ENCODE measurements around the gene ALPG. TPM values are rescaled to one million over a fixed set of nuclear protein-coding genes. Genes with fewer than 3 reads are reported as not detected.
"Not testable (repeated sequence)": the region's sequence is repeated elsewhere in the genome, so short reads cannot be mapped to it uniquely, and the experiment has no call there.

ALPG gene
- total RNA-seq, 1 donor from 2014 or later = not detected

- DNase-seq (ENCODE audit: low read depth in 2 of 2) = no peak
Observed at GRCh38 chr2:232376713-232377112, 29.9 kb upstream of the ALPG start.

GRCh38 chr2:232377319-232377718 lies 29.3 kb upstream of the ALPG start:
- no peak for DNase-seq (ENCODE audit: low read depth in 2 of 2)

DNA sequence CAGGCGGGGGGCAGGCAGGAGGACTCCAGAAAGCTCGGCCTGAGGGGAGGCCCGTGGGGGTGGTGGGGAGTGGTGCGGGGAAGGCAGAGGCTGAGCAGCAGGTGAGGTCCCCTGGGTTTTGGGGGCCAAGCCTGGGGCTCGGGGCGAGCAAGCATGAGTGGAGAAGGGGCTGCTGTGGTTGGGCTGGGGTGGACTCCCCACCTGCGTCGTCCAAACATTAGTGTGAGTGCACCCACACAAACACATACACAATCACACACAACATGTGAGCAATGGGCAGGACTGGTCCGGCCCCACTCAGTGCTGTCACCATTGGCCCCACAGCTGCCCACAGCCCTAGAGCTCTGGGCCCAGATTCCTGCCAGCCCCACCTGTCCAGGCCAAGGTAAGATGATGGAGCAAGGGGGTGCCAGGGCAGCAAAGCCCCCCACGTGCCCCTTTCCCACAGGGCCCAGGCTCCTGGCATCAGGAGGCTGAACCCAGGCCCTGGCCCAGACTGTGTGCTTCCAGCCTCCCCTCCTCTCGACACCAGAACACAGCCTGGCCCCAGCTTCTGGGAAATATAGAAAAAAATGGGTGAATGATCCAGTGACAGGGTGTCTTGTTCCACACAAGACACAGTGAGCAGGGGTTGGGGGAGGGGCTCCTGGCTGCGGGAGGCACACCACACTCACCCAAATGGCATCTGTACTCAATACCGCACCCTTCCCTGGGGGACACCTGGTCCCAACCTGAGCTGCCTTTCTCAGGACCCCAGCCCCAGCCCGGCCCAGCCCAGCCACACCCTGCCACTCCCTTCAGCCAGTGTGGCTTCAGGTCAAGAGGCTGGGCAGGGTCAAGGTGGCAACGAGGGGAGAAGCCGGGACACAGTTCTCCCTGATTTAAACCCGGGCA lies 28.6 kb upstream of the ALPG start:
- no peak for DNase-seq (ENCODE audit: low read depth in 2 of 2)

DNA sequence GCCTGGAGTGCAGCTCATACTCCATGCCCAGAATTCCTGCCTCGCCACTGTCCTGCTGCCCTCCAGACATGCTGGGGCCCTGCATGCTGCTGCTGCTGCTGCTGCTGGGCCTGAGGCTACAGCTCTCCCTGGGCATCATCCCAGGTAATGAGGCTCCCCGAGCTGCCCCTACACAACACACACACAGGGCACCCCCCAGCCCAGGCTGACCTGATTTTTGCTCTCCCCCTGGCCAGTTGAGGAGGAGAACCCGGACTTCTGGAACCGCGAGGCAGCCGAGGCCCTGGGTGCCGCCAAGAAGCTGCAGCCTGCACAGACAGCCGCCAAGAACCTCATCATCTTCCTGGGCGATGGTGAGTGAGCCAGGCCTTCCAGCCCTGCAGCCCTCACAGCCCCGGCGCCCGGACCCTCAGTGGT lies 27.9 kb upstream of the ALPG start, which contains the start of gene ALPP:
ALPP (plus strand) TSS at position 17 of the 417 bp plus-strand sequence; CDS start at position 69, 52 bp downstream.
- not testable (repeated sequence) for DNase-seq (ENCODE audit: low read depth in 2 of 2)

GRCh38 chr2:232379610-232380590 lies 26.7 kb upstream of the ALPG start:
- not testable (repeated sequence) for DNase-seq (ENCODE audit: low read depth in 2 of 2)

DNA sequence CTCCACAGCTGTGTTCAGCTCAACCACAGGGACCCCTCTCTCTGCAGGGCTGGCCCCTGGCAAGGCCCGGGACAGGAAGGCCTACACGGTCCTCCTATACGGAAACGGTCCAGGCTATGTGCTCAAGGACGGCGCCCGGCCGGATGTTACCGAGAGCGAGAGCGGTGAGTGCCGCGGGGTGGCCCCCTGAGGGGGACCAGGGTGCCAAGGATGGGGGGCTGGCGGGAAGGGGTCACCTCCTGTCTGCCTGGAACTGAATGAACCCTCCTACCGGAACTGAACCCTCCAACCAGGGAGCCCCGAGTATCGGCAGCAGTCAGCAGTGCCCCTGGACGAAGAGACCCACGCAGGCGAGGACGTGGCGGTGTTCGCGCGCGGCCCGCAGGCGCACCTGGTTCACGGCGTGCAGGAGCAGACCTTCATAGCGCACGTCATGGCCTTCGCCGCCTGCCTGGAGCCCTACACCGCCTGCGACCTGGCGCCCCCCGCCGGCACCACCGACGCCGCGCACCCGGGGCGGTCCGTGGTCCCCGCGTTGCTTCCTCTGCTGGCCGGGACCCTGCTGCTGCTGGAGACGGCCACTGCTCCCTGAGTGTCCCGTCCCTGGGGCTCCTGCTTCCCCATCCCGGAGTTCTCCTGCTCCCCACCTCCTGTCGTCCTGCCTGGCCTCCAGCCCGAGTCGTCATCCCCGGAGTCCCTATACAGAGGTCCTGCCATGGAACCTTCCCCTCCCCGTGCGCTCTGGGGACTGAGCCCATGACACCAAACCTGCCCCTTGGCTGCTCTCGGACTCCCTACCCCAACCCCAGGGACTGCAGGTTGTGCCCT lies 25.2 kb upstream of the ALPG start:
- DNase-seq (ENCODE audit: low read depth in 2 of 2) = not testable (repeated sequence)

DNA sequence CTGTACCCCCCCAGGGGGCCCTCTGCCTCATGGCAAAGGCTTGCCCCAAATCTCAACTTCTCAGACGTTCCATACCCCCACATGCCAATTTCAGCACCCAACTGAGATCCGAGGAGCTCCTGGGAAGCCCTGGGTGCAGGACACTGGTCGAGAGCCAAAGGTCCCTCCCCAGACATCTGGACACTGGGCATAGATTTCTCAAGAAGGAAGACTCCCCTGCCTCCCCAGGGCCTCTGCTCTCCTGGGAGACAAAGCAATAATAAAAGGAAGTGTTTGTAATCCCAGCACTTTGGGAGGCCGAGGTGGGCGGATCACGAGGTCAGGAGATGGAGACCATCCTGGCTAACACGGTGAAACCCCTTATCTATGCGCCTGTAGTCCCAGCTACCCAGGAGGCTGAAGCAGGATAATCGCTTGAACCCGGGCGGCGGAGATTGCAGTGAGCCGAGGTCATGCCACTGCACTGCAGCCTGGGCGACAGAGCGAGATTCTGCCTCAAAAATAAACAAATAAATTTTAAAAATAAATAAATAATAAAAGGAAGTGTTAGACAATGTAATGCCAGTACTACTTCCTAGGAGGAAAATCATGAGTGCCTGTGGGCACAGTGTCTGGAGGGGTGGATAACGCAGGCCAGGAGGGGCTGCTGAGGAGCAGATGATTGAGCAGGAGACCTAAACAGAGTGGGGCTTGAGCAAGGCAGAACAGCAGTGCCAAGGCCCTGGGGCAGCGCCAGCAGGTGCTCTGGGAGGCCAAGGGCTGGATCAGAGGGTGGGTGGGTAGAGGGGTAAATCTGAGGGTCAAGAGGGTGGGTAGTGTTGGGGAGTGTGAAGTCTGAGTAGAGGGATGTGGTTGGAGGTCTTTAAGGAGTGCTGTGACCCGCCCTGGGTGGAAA lies 24.1 kb upstream of the ALPG start:
- no peak for DNase-seq (ENCODE audit: low read depth in 2 of 2)

DNA sequence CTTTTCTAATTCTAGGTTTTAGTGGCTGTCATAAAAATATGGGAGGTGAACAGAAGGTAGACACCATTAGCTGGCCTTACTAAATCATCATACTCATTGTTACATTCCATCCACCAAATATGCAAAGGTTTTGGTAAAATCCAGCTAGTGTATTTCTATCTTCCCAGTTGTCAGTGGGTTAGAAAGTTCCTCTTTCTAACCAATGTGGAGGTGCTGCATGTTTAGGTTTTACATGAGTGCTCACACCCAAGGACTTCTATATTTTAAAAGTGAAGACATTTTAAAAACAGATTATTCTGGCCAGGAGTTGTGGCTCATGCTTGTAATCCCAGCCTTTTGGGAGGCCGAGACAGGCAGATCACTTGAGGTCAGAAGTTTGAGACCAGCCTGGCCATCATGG lies 22.2 kb upstream of the ALPG start:
- no peak for DNase-seq (ENCODE audit: low read depth in 2 of 2)

DNA sequence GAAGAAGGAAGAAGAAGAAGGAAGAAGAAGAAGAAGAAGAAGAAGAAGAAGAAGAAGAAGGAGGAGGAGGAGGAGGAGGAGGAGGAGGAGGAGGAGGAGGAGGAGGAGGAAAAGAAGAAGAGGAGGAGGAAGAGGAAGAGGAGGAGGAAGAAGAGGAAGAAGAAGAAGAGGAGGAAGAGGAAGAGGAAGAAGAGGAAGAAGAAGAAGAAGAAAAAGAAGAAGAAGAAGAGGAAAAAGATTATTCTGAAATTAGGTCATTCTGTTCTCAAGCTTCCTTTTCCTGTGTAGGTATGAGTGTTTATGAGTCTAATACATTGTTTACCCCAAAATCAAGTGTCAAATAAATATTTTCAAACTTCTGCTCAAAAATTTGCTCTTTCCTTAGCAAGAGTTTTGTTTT lies 21.6 kb upstream of the ALPG start:
- not testable (repeated sequence) for DNase-seq (ENCODE audit: low read depth in 2 of 2)

DNA sequence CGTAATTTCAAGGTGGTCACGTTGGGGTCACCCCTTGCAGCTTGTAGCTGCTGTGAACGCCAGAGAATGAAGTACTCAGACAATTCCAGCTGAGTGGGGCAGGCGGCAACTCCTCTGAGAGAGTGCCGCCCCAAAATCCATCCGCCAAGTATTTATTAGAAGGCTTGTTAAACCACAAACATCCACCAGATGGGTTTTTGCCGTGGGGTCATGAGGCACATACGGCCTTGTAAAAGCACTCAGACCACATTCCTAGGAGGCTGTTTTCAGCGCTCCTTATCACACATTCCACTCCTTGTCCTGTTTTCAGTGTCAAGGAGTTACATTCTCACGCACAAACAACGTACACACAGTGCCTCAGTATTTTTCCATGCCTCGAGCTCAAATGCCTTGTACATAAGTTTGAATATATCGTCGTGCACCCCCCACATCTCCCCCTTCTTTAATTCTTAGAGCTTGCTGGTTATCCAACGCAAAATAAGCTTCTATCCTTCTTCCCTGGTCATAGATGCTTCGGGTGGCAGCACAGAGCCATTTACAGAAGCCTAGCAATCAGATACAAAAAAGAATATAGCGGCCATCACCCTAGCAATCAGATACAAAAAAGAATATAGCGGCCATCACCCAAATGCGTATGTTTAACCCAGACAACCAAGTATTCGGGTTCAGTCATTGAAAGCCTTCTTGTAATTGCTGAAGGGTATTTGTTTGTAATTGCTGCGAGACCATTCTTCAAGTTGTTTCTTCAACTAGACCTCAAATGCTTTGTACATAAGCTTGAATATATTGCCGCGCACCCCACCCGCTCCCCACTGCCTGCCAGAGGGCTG lies 20.8 kb upstream of the ALPG start:
- DNase-seq (ENCODE audit: low read depth in 2 of 2) = no peak

GRCh38 chr2:232386490-232386739 lies 20.2 kb upstream of the ALPG start:
- no peak for DNase-seq (ENCODE audit: low read depth in 2 of 2)

DNA sequence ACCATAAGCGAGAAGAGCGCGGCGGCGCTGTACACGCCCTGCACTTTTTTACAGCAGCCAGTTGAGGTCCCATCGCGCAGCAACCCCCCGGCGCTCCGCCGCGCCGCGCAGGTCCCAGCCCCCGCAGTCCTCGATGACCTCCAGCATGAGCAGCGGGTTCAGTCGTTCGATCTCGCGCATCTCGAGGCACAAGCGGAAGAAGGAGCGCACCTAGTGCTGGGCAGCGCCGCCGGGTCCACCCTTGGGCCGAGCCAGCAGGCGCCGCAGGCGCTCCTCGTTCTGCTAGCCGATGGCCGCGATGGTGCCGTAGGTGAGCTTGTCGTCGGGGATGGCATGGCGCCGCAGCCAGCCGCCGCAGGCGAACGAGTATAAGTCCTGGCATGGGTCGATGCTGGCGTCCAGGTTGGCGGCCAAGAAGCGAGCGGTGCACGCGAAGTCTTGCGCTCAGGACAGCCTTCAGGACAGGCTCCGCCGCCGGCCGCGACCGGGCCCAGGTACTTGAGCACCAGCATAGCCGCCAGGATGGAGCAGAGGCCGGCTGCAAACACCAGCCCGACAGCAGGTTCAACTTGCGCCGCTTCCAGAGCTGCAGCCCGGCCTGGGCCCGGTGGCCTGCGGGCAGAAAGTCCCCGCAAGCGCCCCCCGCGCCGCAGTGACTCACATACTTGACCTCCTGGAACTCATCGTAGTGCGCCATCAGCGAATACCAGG lies 19.7 kb upstream of the ALPG start:
- no peak for DNase-seq (ENCODE audit: low read depth in 2 of 2)

DNA sequence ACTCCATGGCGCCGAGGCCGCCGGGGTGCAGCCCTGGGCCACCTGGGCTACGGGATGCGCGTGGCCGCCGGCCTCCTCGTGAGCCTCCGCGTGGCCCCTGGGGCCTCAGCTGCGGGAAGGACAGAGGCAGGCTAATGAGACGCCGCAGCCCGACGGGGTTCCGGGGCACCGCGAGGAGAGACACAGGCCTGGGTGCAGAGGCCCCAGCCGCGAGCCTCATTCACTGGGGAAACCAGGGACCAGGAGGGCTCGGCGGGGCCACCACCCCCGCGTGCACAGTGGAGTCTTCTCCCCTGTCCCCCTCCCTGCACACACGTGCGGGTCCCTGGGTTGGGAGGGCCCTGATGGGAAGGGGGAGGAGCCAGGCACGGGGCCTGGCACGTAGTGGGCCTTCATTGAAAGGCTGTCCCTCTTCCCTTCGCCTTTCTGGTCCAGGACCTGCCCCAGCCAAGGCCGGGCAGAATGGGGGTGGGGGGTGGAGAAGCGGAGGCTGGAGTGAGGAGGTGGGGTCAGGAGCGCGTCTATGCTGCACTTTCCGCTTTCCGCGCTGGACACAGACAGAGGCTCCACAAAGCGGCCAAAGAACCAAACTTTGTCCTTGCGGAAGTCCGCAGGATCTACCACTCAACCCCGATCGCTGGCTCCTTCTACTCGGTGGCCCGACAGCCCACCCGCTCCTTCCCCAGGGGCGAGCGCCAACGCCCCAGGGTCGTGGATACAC lies 19.0 kb upstream of the ALPG start:
- DNase-seq (ENCODE audit: low read depth in 2 of 2) = no peak

DNA sequence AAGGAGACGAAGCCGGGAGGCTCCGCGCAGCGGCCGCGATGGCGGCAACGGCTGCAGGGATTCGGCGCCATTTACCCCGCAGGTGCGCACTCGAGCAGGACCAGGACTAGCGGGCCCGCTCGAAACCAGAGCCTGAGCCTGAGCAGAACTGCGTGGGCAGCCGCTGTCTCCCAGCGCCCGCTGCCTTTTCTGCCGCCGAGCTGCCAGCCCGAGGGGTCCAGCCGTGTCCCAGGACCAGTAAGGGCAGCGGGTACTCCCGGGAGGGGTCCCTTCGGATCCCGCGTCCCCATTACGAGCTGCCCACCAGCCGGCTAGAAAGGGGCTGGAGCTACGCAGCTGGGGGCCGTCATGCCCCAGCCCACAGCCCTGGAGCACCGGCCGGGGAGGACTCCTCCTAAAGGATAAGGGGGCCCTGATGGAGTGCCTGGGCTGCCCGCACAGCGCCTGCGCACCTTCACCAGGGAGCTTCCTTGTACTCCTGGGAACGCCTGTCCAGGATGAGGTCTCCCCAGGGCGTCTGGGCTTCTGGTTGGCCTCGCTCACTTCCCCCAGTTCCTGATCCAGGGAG lies 18.2 kb upstream of the ALPG start:
- no peak for DNase-seq (ENCODE audit: low read depth in 2 of 2)

GRCh38 chr2:232389327-232389726 lies 17.3 kb upstream of the ALPG start:
- no peak for DNase-seq (ENCODE audit: low read depth in 2 of 2)

DNA sequence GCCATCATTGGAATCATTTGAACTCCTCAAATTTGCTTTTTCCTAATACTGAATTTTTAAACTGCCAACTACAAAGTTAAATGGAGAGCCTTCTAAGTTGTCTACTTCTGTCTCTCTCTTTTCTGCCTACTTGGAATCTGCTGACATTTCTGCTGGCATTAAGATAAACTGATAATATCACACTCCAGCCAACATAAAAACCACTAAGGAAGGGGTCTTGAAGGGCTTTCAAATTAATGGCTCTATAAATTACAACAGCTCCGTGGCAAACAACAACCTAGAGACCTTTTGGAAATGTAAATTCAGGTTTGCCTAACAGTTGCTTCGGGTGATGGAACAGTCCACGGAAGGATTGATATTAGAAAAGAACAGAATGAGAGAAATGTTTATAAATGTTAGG lies 16.0 kb upstream of the ALPG start:
- DNase-seq (ENCODE audit: low read depth in 2 of 2) = no peak

DNA sequence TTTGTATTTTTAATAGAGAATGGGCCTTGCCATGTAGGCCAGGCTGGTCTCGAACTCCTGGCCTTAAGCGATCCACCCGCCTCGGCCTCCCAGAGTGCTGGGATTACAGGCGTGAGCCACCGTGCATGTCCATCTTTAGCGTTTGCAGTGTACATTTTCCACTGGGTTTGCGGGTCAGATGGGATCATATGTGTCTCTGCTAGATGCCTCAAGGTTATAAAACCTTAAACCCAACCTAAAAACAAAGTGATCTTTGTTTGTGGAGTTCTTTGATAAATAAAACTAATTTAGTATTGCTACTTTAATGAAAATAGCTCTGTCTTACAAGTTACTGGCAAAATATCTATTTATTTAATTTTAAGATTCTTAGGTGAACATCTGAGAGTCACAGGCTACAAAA lies 13.1 kb upstream of the ALPG start:
- DNase-seq (ENCODE audit: low read depth in 2 of 2) = no peak

GRCh38 chr2:232394431-232394830 lies 12.2 kb upstream of the ALPG start:
- not testable (repeated sequence) for DNase-seq (ENCODE audit: low read depth in 2 of 2)
